HepG2 (cell line): ENCODE data around the gene LILRB5. TPM values are rescaled to one million over a fixed set of nuclear protein-coding genes. Genes with fewer than 3 reads are reported as not detected.
"Not testable (repeated sequence)": the region's sequence is repeated elsewhere in the genome, so short reads cannot be mapped to it uniquely, and the experiment has no call there.

ENCODE experiments used
- ATAC-seq: fragments of 200-7000 bp; cut with Tn5 transposase; 3 replicates; pipeline ENCODE4 v1.9.1; 2020; ENCODE audit warnings: mild to moderate bottlenecking, moderate library complexity
- BruUV-seq: library from RNA; stranded (reverse); fragments of 400-500 nt; replicated peaks from 2 replicates; lab custom pipeline; 2021; lab: Mats Ljungman, UMichigan
- CTCF ChIA-PET: fragments of 300-600 bp; formaldehyde crosslinking; extraction: SDS; loops from one replicate; lab custom pipeline; 2021; ENCODE audit warnings: low total read pairs, inconsistent platforms, low intra/inter-chr PET ratio; lab: Yijun Ruan, JAX
- POLR2A ChIA-PET: fragments of 350-600 bp; sonication (Branson Sonifier 250); formaldehyde crosslinking; loops from one replicate; lab custom pipeline; 2020; ENCODE audit warnings: antibody characterized with exemption, inconsistent platforms; lab: Yijun Ruan, JAX
- DNase-seq: peaks from one replicate; pipeline ENCODE4 v3.0.0-alpha.2; 2015; ENCODE audit warnings: low spot score
- FAIRE-seq: peaks from 3 replicates; lab custom pipeline; 2011; peaks lifted over from hg19 to GRCh38; lab: Jason Lieb, UNC
- H2AFZ ChIP-seq: one replicate; pipeline ENCODE4 v1.6.1; 2011; ENCODE audit warnings: low read length, inconsistent platforms
- H3K27ac ChIP-seq: fragments of 300-600 bp; 3 replicates; pipeline ENCODE4 v1.8.0; 2011; ENCODE audit warnings: mixed run types, mild to moderate bottlenecking, mixed read lengths, low read length, inconsistent platforms; ENCODE audit not compliant: insufficient read depth; ENCODE audit errors: extremely low read length
- H3K27me3 ChIP-seq, 2 experiments: fragments of 200-600 bp in 1 of 2; 2 replicates in 1 of 2; 3 replicates in 1 of 2; pipeline versions ENCODE4 v1.6.0 to v1.8.0; 2011; ENCODE audit warnings: low read length in 2 of 2, mild to moderate bottlenecking in 2 of 2, moderate library complexity in 2 of 2, inconsistent platforms in 1 of 2; ENCODE audit not compliant: insufficient read depth in 2 of 2, control insufficient read depth in 1 of 2
- H3K36me3 ChIP-seq, 2 experiments: fragments of 200-600 bp in 1 of 2; replicated peaks in 1 of 2; 2 replicates in 1 of 2; 3 replicates in 1 of 2; pipeline versions ENCODE4 v1.5.1 to v1.8.0; 2011; ENCODE audit warnings: low read length in 2 of 2, inconsistent platforms in 1 of 2; ENCODE audit not compliant: insufficient read depth in 2 of 2, control insufficient read depth in 1 of 2
- H3K4me1 ChIP-seq: 2 replicates; pipeline ENCODE4 v1.5.1; 2012; ENCODE audit warnings: low read length, inconsistent platforms; ENCODE audit not compliant: insufficient read depth
- H3K4me2 ChIP-seq: 2 replicates; pipeline ENCODE4 v1.6.0; 2011; ENCODE audit warnings: low read depth, low read length, inconsistent platforms
- H3K4me3 ChIP-seq, 3 experiments: fragments of 200-600 bp in 1 of 3; sonication (generic), shearing (Covaris generic) in 1 of 3; replicated peaks in 1 of 3; 2 replicates each; pipeline ENCODE4 v1.5.1; 2011 to 2016; ENCODE audit warnings: low read length in 3 of 3, inconsistent platforms in 2 of 3, low read depth in 2 of 3, mild to moderate bottlenecking in 2 of 3, control low read depth in 1 of 3, mixed read lengths in 1 of 3; ENCODE audit not compliant: insufficient read depth in 1 of 3
- H3K79me2 ChIP-seq: one replicate; pipeline ENCODE4 v1.6.1; 2011; ENCODE audit warnings: low read length, inconsistent platforms; ENCODE audit not compliant: insufficient read depth
- H3K9ac ChIP-seq: 2 replicates; pipeline ENCODE4 v1.6.0; 2011; ENCODE audit warnings: mild to moderate bottlenecking, low read depth, low read length, inconsistent platforms; ENCODE audit not compliant: insufficient read depth
- H3K9me3 ChIP-seq: 2 replicates; pipeline ENCODE4 v1.5.1; 2012; ENCODE audit warnings: mild to moderate bottlenecking, low read length
- H4K20me1 ChIP-seq: 2 replicates; pipeline ENCODE4 v1.6.0; 2011; ENCODE audit warnings: inconsistent platforms, mild to moderate bottlenecking, low read length, moderate library complexity; ENCODE audit not compliant: insufficient read depth
- WGBS: methylation state at CpG from one replicate; pipeline ENCODE4 v1.1.6; 2017; ENCODE audit warnings: low lambda C conversion rate; 5-methylcytosine and 5-hydroxymethylcytosine counted together
- in situ Hi-C: cut with HindIII; loops from 2 replicates; pipeline ENCODE4 v1.10.0; 2017; ENCODE audit warnings: low pct_unique_long_range_greater_than_20kb; ENCODE audit not compliant: extremely low pct_ligation_motif_present
- intact Hi-C: fragments of 100-400 bp; cut with micrococcal nuclease; formaldehyde crosslinking; loops from one replicate; pipeline ENCODE4 v1.10.0; 2022; ENCODE audit not compliant: unreplicated experiment
- polyA plus RNA-seq, 8 experiments: library from polyadenylated mRNA; depleted of rRNA in 3 of 8; stranded (reverse) in 7 of 8; unstranded in 1 of 8; fragments of >200 nt; fragmentation: Illumina TruSeq in 4 of 8; extraction: Trizol in 4 of 8; gene quantifications; 2 replicates each; pipeline versions ENCODE4 v1.2.1 to v1.2.3, GENCODE V29; 2011 to 2016; ENCODE audit warnings: low read depth in 4 of 8, missing spikeins in 1 of 8, mixed read lengths in 1 of 8; ENCODE audit not compliant: insufficient read depth in 1 of 8
- total RNA-seq, 5 experiments: library from RNA; depleted of rRNA; stranded (reverse); fragments of >200 nt; fragmentation: Illumina TruSeq; extraction: Trizol; gene quantifications; 2 replicates each; pipeline ENCODE4 v1.2.3, GENCODE V29; 2016; ENCODE audit warnings: low read depth in 1 of 5

Gene LILRB5
- total and polyA plus RNA-seq, 2 of the 13 experiments (the other 11 are each of a cell fraction or from before 2014, with no cell fraction given), result not detected

DNA sequence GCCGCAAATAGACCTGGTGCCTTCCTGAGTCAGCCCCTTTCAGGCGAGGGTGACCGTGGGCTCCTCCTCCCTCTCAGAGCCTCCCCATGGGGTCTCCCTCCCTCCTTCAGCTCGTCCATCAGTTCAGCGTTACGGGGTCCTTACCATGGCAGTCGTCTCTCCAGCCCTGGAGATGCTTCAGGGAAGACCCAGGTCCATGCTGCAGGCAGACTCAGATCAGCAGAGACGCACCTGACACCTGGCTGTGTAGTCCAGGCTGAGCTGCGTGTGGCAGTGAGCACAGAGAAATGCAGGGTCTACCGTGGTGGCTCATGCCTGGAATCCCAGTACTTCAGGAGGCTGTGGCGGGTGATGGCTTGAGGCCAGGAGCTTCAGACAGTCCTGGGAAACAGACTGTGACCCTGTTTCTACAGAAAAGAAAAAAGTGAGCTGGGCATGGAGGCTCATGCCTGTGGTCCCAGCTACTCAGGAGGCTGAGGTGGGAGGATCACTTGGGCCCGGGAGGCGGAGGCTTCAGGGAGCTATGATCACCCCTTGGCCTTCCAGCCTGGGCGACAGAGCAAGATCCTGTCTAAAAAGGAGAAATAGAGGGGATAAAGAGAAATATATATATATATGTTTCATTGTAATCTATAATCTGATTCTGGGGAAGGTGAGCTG is 33.7 kb downstream of the LILRB5 start:
- WGBS, result 8% methylated on average over 10 of the region's 14 CpGs
- FAIRE-seq, H3K9ac ChIP-seq, H3K36me3 ChIP-seq, BruUV-seq, H3K27ac ChIP-seq, DNase-seq, H3K4me1 ChIP-seq, H3K4me2 ChIP-seq, H3K79me2 ChIP-seq, in situ Hi-C loops, CTCF ChIA-PET, H4K20me1 ChIP-seq, H3K9me3 ChIP-seq, intact Hi-C loops, H3K4me3 ChIP-seq, H2AFZ ChIP-seq: not testable (repeated sequence)
- ATAC-seq, result peak; percentile 19; the same call in 1 of the 3 replicates
- POLR2A ChIA-PET, result interaction anchor here (1.0 kb wide), 1 partner anchor 34 kb away, joined by 3 read pairs; the partner anchor contains the start of gene MBOAT7
- H3K27me3 ChIP-seq, result peaks cover 1 to 27% of the 10 kb centered on the region in 2 experiments; a peak in 4 of 5 replicates

DNA sequence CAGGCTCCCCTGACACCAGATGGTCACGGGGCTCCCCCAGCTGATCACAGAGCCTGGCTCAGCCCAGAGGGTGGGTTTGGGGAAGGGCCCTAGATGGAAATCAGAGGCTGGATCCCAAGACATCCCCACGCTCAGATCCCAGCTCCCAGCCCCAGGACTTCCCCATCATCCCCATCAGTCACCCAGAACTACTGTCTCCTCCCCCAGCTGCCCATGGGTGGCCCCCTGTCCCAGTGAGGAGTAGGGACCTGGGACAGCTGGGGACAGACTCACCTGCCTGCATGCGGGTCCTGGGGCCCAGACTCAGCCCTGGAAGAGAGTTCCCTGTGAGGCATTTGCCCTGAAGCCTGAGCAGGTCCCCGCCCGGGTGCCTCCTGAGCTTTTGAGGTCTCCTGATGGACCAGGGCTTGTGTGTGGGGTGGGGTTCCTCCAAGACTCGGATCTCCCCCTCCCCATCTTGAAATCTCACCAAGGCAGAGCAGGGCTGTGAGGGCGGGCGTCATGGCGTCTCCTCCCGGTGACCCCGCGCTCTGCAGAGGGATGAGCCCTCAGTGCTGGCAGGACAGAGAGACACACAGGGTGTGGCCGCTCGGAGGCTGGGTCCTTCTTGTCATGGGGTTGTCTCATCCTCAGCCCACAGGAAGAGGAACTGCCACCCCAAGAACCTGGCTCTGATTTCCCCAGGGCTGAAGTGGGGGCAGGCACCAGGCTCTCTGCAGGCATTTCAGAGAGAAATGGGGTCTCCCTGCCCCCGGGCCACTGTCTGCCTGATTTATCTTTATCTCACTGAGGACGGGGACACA is 34.4 kb downstream of the LILRB5 start, which contains the start of gene LILRB3:
TSS of gene LILRB3 (minus strand) at position 534 of the 803 bp plus-strand sequence. CDS start at position 503, 31 bp downstream.
- DNase-seq, H3K9ac ChIP-seq, H3K4me2 ChIP-seq, H4K20me1 ChIP-seq, FAIRE-seq, in situ Hi-C loops, BruUV-seq, H3K27ac ChIP-seq, H3K4me3 ChIP-seq, H3K36me3 ChIP-seq, H3K9me3 ChIP-seq, intact Hi-C loops, H2AFZ ChIP-seq, H3K79me2 ChIP-seq, CTCF ChIA-PET: not testable (repeated sequence)
- WGBS, result 0% methylated on average over 9 of the region's 16 CpGs
- Histone ChIP-seq H3K4me1 (peaks cover 10% of the 10 kb centered on the region), H3K27me3 (peaks cover 3 to 22% of the 10 kb centered on the region in 2 experiments; a peak in 4 of 5 replicates)
- peak; percentile 34 for ATAC-seq
- POLR2A ChIA-PET, result interaction anchor here (1.0 kb wide), 1 partner anchor 33 kb away, joined by 3 read pairs; the partner anchor contains the start of gene MBOAT7

DNA sequence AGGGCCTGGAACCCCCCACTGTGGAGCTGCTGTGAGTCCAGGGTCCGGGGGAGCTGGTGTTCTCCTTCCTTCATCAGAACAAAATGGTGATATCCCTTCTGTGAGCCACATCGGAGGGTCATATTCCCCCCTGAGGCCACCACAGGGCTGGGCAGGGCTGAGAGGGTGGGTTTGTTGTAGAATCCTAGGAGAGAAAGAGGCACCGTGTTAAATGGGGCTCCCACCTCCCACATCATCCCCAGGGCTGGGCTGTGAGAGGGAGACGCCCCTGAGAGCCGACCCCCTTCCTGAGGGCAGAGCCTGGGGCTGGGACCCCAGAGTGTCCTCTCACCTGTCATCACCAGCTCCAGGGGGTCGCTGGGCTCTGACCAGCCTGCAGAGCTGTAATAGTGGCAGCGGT is 35.1 kb downstream of the LILRB5 start:
- DNase-seq, POLR2A ChIA-PET: not testable (repeated sequence)
- WGBS, result 100% methylated on average over 1 of the region's 7 CpGs

DNA sequence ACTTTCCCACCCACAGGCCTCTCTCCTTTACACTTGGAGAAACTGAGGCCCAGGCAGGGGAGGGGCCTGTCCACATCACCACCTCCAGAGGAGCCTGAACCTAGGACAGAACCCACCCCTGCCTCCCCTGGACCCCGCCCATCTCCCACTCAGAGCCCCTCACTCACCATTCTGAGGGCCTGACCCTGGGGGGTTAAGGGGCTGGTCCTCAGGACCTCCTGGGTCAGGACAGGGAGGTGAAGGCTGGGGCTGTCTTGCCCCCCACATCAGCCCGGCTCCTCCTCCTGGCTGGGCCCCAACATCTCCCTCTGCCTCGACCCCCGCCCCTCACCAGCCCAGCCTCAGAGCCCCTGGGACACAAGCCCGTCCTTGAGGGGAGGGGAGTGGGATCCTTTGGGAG is 37.4 kb downstream of the LILRB5 start:
- H3K79me2 ChIP-seq, POLR2A ChIA-PET, H3K4me3 ChIP-seq, intact Hi-C loops, in situ Hi-C loops, H3K9ac ChIP-seq, CTCF ChIA-PET, H3K4me2 ChIP-seq, BruUV-seq, FAIRE-seq, H3K9me3 ChIP-seq, H2AFZ ChIP-seq, H3K36me3 ChIP-seq, H3K27ac ChIP-seq, DNase-seq, H4K20me1 ChIP-seq, ATAC-seq: not testable (repeated sequence)
- peaks cover 3 to 13% of the 10 kb centered on the region in 2 experiments; a peak in 4 of 5 replicates for H3K27me3 ChIP-seq
- peaks cover 21% of the 10 kb centered on the region for H3K4me1 ChIP-seq
- 29% methylated on average over 1 of the region's 5 CpGs for WGBS

More for the DNA sequence above, 35.1 kb downstream of the LILRB5 start:
- intact Hi-C loops, H3K9me3 ChIP-seq, H3K4me3 ChIP-seq, H3K9ac ChIP-seq, H2AFZ ChIP-seq, FAIRE-seq, in situ Hi-C loops, H3K36me3 ChIP-seq, BruUV-seq, H3K27ac ChIP-seq, CTCF ChIA-PET, H3K4me2 ChIP-seq, ATAC-seq, H4K20me1 ChIP-seq, H3K79me2 ChIP-seq: not testable (repeated sequence)
- Histone ChIP-seq H3K4me1 (peaks cover 18% of the 10 kb centered on the region), H3K27me3 (peaks cover 3 to 20% of the 10 kb centered on the region in 2 experiments; a peak in 4 of 5 replicates)
